Measurements from ENCODE around the gene GORAB.

The GORAB gene

GRCh38 chr1:170548497-170548896 lies 16.5 kb downstream of the GORAB start:
- H3K4me3 ChIP-seq (ENCODE audit: low read depth, low read length), result no peak overlapping the region
- no peak for DNase-seq (ENCODE audit: low read depth)
- TF ChIP-seq CTCF (conservative IDR thresholded peaks at IDR 0.05; ENCODE audit: low read depth, low read length), result no peak

GRCh38 chr1:170555370-170555769 lies 23.4 kb downstream of the GORAB start:
- TF ChIP-seq CTCF (conservative IDR thresholded peaks at IDR 0.05; ENCODE audit: low read depth, low read length), result no peak
- DNase-seq (ENCODE audit: low read depth), result peak; percentile 41
- H3K4me3 ChIP-seq (ENCODE audit: low read depth, low read length), result no peak overlapping the region

GRCh38 chr1:170556917-170557316 lies 25.0 kb downstream of the GORAB start:
- H3K4me3 ChIP-seq (ENCODE audit: low read depth, low read length), result no peak overlapping the region
- TF ChIP-seq CTCF (conservative IDR thresholded peaks at IDR 0.05; ENCODE audit: low read depth, low read length), result no peak
- peak; percentile 22 for DNase-seq (ENCODE audit: low read depth)

DNA sequence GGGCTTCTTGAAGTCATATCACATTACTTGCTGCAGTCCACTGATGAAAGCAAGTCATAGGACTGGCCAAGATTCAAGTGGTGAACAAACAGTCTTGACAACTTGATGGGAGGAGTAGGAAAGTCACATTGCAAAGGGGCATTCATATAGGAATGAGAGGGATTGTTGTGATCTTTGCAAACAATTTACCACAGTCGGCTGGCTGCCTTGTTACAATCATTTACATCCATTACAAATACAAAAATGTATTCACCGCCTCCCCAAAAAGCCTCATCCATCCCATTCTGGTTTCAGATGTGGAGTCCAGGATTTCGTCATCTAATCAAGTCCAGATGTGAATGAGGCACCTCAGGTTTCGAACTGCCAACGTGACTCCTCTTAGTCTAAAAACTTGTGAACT lies 26.8 kb downstream of the GORAB start:
- TF ChIP-seq CTCF (conservative IDR thresholded peaks at IDR 0.05; ENCODE audit: low read depth, low read length), result no peak
- no peak for DNase-seq (ENCODE audit: low read depth)
- H3K4me3 ChIP-seq (ENCODE audit: low read depth, low read length), result no peak overlapping the region

GRCh38 chr1:170559166-170559565 lies 27.2 kb downstream of the GORAB start:
- TF ChIP-seq CTCF (conservative IDR thresholded peaks at IDR 0.05; ENCODE audit: low read depth, low read length), result no peak
- no peak overlapping the region for H3K4me3 ChIP-seq (ENCODE audit: low read depth, low read length)
- DNase-seq (ENCODE audit: low read depth), result no peak

DNA sequence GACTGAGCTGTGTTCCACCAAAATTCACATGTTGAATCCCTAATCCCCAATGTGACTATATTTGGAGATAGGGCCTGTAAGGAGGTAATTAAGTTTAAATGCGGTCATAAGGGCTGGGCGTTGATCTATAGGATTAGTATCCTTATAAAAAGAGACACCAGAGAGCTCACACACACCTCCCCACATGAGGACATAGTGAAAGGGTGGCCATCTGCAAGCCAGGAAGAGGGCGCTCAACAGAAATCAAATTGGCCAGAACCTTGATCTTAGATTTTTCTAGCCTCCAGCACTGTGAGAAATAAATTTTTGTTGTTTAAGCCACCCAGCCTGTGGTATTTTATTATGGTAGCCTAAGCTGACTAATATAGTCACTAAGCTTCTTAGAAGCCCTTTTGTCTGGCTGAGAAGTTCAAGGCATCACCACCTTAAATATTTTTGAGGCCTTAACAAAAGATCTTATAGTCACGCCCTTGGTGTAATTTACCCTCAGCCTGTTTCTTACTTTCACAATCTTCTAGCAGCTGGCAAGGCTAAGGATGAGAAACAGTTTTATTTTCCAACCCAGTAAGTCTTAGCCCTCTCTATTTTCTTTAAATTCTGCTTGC lies 28.8 kb downstream of the GORAB start:
- no peak for TF ChIP-seq CTCF (conservative IDR thresholded peaks at IDR 0.05; ENCODE audit: low read depth, low read length)
- no peak for DNase-seq (ENCODE audit: low read depth)

GRCh38 chr1:170562646-170563338 lies 30.8 kb downstream of the GORAB start:
- H3K4me3 ChIP-seq (ENCODE audit: low read depth, low read length), result no peak overlapping the region
- peak; percentile 93 for DNase-seq (ENCODE audit: low read depth)
- TF ChIP-seq CTCF (conservative IDR thresholded peaks at IDR 0.05; ENCODE audit: low read depth, low read length), result no peak

More for the DNA sequence above, 28.8 kb downstream of the GORAB start:
- no peak overlapping the region for H3K4me3 ChIP-seq (ENCODE audit: low read depth, low read length)

Data from choroid plexus epithelial cell (primary cell).